ENCODE results near the gene MNDA. TPM values are rescaled to one million over a fixed set of nuclear protein-coding genes. Genes with fewer than 3 reads are reported as not detected.

Gene MNDA

DNA sequence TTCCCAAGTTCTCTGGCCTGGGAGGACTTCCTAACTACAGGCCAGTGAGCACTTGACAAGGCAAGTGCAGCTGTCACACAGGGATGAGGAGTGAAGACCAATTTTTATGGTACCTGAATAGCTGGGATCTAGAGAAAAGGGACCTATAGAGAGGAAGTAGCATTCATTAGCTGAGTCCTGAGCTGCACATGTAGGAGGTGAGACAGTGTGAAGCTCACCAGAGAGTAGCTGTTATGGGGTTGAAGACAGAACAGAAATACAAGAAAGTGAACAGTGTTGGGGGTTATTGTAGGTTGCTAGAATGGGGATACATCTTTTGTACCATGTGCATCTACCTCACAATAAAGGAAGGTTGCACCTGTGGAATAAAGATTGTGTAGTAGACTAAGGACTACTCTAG lies 62.5 kb downstream of the MNDA start:
- H4K91ac ChIP-seq (ENCODE audit: low read depth, low read length, poor library complexity), result no peak overlapping the region
- DNase-seq (ENCODE audit: low spot score), result no peak
- H3K4me3 ChIP-seq (ENCODE audit: low read length in 2 of 2), result no peak overlapping the region
- H3K36me3 ChIP-seq (replicated peaks in 1 of 2; ENCODE audit: control insufficient read depth in 2 of 2, insufficient read depth in 2 of 2, low read length in 2 of 2), result no peaks in the 10 kb centered on the region
- no peaks in the 10 kb centered on the region for H3K4me1 ChIP-seq (ENCODE audit: control insufficient read depth in 2 of 2, insufficient read depth in 1 of 2, low read depth in 1 of 2, low read length in 2 of 2)
- no peak overlapping the region for H3K18ac ChIP-seq (ENCODE audit: low read length)
- H3K23ac ChIP-seq (ENCODE audit: low read depth, low read length, poor library complexity), result no peak overlapping the region
- H3K4me2 ChIP-seq (ENCODE audit: insufficient read depth, low read length, poor library complexity, severe bottlenecking), result no peak overlapping the region
- no peak overlapping the region for H3K4ac ChIP-seq (ENCODE audit: low read length)
- no peak overlapping the region for H3K9ac ChIP-seq (ENCODE audit: low read depth, low read length, poor library complexity)
- no peaks in the 10 kb centered on the region for H3K9me3 ChIP-seq (replicated peaks in 1 of 2; ENCODE audit: control insufficient read depth in 2 of 2, insufficient read depth in 1 of 2, low read depth in 1 of 2, low read length in 2 of 2)
- H2BK120ac ChIP-seq (ENCODE audit: low read depth, low read length), result no peak overlapping the region
- H2AK5ac ChIP-seq (ENCODE audit: low read depth, low read length), result no peak overlapping the region
- no peak overlapping the region for H4K8ac ChIP-seq (ENCODE audit: low read depth, low read length)
- H2AFZ ChIP-seq (ENCODE audit: low read length), result no peak overlapping the region
- no peak overlapping the region for H3K27ac ChIP-seq (replicated peaks; ENCODE audit: low read length)
- H2BK15ac ChIP-seq (ENCODE audit: low read length), result no peak overlapping the region
- H3K14ac ChIP-seq (ENCODE audit: low read length), result no peak overlapping the region
- H3K79me1 ChIP-seq (ENCODE audit: low read depth, low read length), result no peaks in the 10 kb centered on the region
- H2BK12ac ChIP-seq (ENCODE audit: low read length), result no peak overlapping the region
- no peak overlapping the region for H2BK5ac ChIP-seq (ENCODE audit: low read length)
- no peaks in the 10 kb centered on the region for H3K27me3 ChIP-seq (ENCODE audit: control insufficient read depth in 3 of 3, insufficient read depth in 3 of 3, low read depth in 1 of 3, low read length in 3 of 3)

DNA sequence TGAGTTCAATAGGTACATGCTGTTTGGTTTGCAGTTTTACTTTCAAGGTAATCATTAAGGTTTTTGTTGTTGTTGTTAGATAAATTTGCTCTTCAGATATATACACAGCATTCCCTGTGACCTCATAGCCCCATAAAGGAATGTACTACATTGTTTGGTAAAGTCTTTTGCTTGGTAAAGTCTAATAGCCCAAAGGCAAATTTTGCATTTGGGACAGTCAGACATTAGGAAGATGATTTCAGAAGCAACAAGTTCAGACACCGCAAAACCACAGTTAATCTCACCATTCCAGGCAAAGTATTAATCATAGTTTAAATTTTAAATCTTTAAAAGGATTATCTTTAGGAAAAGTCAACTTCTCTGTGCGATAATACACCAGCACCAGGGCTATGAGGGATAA lies 67.6 kb downstream of the MNDA start:
- no peak overlapping the region for H3K23ac ChIP-seq (ENCODE audit: low read depth, low read length, poor library complexity)
- H3K18ac ChIP-seq (ENCODE audit: low read length), result no peak overlapping the region
- H4K8ac ChIP-seq (ENCODE audit: low read depth, low read length), result no peak overlapping the region
- H3K36me3 ChIP-seq (replicated peaks in 1 of 2; ENCODE audit: control insufficient read depth in 2 of 2, insufficient read depth in 2 of 2, low read length in 2 of 2), result no peaks in the 10 kb centered on the region
- H3K4me2 ChIP-seq (ENCODE audit: insufficient read depth, low read length, poor library complexity, severe bottlenecking), result no peak overlapping the region
- H2BK120ac ChIP-seq (ENCODE audit: low read depth, low read length), result no peak overlapping the region
- H3K27me3 ChIP-seq (ENCODE audit: control insufficient read depth in 3 of 3, insufficient read depth in 3 of 3, low read depth in 1 of 3, low read length in 3 of 3), result peaks cover 0 to 3% (median 0%) of the 10 kb centered on the region in 3 experiments
- no peaks in the 10 kb centered on the region for H3K9me3 ChIP-seq (replicated peaks in 1 of 2; ENCODE audit: control insufficient read depth in 2 of 2, insufficient read depth in 1 of 2, low read depth in 1 of 2, low read length in 2 of 2)
- no peak overlapping the region for H3K9ac ChIP-seq (ENCODE audit: low read depth, low read length, poor library complexity)
- no peaks in the 10 kb centered on the region for H3K79me1 ChIP-seq (ENCODE audit: low read depth, low read length)
- no peak overlapping the region for H2AK5ac ChIP-seq (ENCODE audit: low read depth, low read length)
- no peak overlapping the region for H3K27ac ChIP-seq (replicated peaks; ENCODE audit: low read length)
- no peak overlapping the region for H2AFZ ChIP-seq (ENCODE audit: low read length)
- no peak for DNase-seq (ENCODE audit: low spot score)
- no CpG with 5 or more reads among the region's 2 CpGs for WGBS, 2 donors (ENCODE audit: extremely low coverage in 2 of 2, insufficient read length in 2 of 2, insufficient replicate concordance in 1 of 2)
- H4K91ac ChIP-seq (ENCODE audit: low read depth, low read length, poor library complexity), result no peak overlapping the region
- H3K4me3 ChIP-seq (ENCODE audit: low read length in 2 of 2), result no peak overlapping the region
- no peak overlapping the region for H2BK15ac ChIP-seq (ENCODE audit: low read length)
- no peaks in the 10 kb centered on the region for H3K4me1 ChIP-seq (ENCODE audit: control insufficient read depth in 2 of 2, insufficient read depth in 1 of 2, low read depth in 1 of 2, low read length in 2 of 2)
- H2BK12ac ChIP-seq (ENCODE audit: low read length), result no peak overlapping the region
- no peak overlapping the region for H3K4ac ChIP-seq (ENCODE audit: low read length)
- no peak overlapping the region for H2BK5ac ChIP-seq (ENCODE audit: low read length)
- no peak overlapping the region for H3K14ac ChIP-seq (ENCODE audit: low read length)

Small RNA genes within 50 kb of the gene (small RNA-seq; reads per million reads assigned to genes)
- not detected for gene OR2AQ1P (ENCODE audit: insufficient read depth)

Measured in neuronal stem cell (in vitro differentiated cells).